ENCODE measurements around the gene FGF7. TPM values are rescaled to one million over a fixed set of nuclear protein-coding genes. Genes with fewer than 3 reads are reported as not detected.

The FGF7 gene
- total RNA-seq, 1 experiment from 2014 or later: 0.15 TPM

DNA sequence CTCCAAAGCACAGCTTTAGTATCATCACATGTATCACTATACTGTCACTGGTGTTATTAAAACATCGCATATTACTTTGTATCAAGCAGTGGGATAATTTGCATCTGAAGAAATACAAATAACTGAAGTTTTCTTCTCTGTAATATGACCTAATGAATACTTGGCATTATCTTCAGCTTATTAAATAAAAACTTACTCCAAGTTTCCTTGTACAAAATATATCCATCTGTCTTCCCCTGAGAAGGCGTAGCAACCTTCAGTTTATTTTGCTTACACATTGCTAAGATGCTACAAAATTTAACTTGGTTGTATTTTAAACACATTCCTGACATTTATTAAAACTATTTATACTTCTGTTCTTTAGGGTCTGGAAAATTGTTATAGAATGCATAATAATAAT is 13.7 kb downstream of the FGF7 start:
- Mint-ChIP-seq H3K9me3 (no peaks in the 10 kb centered on the region), H3K4me1 (peaks cover 5% of the 10 kb centered on the region), H3K4me3 (no peak overlapping the region), H3K27ac (no peak overlapping the region), H3K27me3 (ENCODE audit: low read depth) (no peaks in the 10 kb centered on the region), H3K36me3 (no peaks in the 10 kb centered on the region)
- ChIA-PET CTCF (no interaction called here), POLR2A (no interaction called here)
- TF ChIP-seq, protein P1, sequence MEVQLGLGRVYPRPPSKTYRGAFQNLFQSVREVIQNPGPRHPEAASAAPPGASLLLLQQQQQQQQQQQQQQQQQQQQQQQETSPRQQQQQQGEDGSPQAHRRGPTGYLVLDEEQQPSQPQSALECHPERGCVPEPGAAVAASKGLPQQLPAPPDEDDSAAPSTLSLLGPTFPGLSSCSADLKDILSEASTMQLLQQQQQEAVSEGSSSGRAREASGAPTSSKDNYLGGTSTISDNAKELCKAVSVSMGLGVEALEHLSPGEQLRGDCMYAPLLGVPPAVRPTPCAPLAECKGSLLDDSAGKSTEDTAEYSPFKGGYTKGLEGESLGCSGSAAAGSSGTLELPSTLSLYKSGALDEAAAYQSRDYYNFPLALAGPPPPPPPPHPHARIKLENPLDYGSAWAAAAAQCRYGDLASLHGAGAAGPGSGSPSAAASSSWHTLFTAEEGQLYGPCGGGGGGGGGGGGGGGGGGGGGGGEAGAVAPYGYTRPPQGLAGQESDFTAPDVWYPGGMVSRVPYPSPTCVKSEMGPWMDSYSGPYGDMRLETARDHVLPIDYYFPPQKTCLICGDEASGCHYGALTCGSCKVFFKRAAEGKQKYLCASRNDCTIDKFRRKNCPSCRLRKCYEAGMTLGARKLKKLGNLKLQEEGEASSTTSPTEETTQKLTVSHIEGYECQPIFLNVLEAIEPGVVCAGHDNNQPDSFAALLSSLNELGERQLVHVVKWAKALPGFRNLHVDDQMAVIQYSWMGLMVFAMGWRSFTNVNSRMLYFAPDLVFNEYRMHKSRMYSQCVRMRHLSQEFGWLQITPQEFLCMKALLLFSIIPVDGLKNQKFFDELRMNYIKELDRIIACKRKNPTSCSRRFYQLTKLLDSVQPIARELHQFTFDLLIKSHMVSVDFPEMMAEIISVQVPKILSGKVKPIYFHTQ (CRISPR knock-in tag; IDR thresholded peaks at IDR 0.05): no peak
- no peak for ATAC-seq
- DNase-seq (ENCODE audit: low spot score): no peak

GRCh38 chr15:49438962-49439631 is 16.1 kb downstream of the FGF7 start:
- ChIA-PET POLR2A (no interaction called here), CTCF (no interaction called here)
- H3K4me1 Mint-ChIP-seq: peaks cover 14% of the 10 kb centered on the region
- no peak overlapping the region for H3K27ac Mint-ChIP-seq
- DNase-seq (ENCODE audit: low spot score): no peak
- H3K9me3 Mint-ChIP-seq: no peaks in the 10 kb centered on the region
- H3K27me3 Mint-ChIP-seq (ENCODE audit: low read depth): no peaks in the 10 kb centered on the region
- peak; percentile 67 for ATAC-seq
- H3K36me3 Mint-ChIP-seq: no peaks in the 10 kb centered on the region
- no peak overlapping the region for H3K4me3 Mint-ChIP-seq
- TF ChIP-seq, protein P2, sequence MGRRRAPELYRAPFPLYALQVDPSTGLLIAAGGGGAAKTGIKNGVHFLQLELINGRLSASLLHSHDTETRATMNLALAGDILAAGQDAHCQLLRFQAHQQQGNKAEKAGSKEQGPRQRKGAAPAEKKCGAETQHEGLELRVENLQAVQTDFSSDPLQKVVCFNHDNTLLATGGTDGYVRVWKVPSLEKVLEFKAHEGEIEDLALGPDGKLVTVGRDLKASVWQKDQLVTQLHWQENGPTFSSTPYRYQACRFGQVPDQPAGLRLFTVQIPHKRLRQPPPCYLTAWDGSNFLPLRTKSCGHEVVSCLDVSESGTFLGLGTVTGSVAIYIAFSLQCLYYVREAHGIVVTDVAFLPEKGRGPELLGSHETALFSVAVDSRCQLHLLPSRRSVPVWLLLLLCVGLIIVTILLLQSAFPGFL (CRISPR knock-in tag; IDR thresholded peaks at IDR 0.05; ENCODE audit: borderline replicate concordance): no peak
- TF ChIP-seq, protein P3, sequence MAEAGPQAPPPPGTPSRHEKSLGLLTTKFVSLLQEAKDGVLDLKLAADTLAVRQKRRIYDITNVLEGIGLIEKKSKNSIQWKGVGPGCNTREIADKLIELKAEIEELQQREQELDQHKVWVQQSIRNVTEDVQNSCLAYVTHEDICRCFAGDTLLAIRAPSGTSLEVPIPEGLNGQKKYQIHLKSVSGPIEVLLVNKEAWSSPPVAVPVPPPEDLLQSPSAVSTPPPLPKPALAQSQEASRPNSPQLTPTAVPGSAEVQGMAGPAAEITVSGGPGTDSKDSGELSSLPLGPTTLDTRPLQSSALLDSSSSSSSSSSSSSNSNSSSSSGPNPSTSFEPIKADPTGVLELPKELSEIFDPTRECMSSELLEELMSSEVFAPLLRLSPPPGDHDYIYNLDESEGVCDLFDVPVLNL (CRISPR knock-in tag; IDR thresholded peaks at IDR 0.05; ENCODE audit: borderline replicate concordance, low read depth): no peak
- TF ChIP-seq, protein P4, sequence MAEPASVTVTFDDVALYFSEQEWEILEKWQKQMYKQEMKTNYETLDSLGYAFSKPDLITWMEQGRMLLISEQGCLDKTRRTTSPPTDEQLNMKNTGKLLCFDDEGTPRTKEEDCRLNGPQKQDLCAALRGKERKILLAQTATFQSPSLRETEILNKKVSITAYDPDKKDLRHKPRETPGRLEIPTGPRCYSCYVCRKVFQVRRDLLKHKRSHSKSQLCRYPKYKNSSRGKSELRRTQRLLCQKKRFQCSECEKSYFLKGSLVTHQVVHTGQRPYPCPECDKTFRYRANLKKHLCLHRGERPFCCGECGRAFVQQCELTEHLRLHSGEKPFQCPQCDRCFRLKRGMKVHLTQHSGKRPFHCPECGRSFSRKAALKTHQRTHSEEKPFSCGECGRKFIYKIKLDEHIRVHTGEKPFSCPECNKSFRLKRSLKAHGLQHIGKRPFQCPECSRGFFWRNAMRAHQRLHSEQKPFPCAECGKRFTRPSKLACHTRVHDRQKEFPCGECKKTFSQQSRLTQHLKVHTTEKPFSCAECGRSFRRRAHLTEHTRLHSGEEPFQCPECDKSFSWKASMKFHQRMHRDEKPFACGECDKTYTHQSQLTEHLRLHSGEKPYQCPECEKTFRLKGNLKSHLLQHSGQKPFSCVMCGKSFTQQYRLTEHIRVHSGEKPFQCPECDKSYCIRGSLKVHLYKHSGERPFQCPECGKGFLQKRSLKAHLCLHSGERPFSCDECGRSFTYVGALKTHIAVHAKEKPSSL (CRISPR knock-in tag; conservative IDR thresholded peaks at IDR 0.05): no peak
- no peak for TF ChIP-seq ZNF532 (CRISPR knock-in tag; IDR thresholded peaks at IDR 0.05; ENCODE audit: borderline replicate concordance)
- TF ChIP-seq ZBTB21 (CRISPR knock-in tag; IDR thresholded peaks at IDR 0.05; ENCODE audit: borderline replicate concordance): no peak
- TF ChIP-seq ATF1 (CRISPR knock-in tag; IDR thresholded peaks at IDR 0.05): no peak
- no peak for TF ChIP-seq ZNF121 (CRISPR knock-in tag; IDR thresholded peaks at IDR 0.05)
- TF ChIP-seq TEAD1 (CRISPR knock-in tag; IDR thresholded peaks at IDR 0.05): no peak
- no peak for TF ChIP-seq ZNF423 (CRISPR knock-in tag; IDR thresholded peaks at IDR 0.05)
- no peak for TF ChIP-seq ETV6 (CRISPR knock-in tag; IDR thresholded peaks at IDR 0.05)
- TF ChIP-seq ZNF138 (CRISPR knock-in tag; conservative IDR thresholded peaks at IDR 0.05): no peak
- TF ChIP-seq, protein P5, sequence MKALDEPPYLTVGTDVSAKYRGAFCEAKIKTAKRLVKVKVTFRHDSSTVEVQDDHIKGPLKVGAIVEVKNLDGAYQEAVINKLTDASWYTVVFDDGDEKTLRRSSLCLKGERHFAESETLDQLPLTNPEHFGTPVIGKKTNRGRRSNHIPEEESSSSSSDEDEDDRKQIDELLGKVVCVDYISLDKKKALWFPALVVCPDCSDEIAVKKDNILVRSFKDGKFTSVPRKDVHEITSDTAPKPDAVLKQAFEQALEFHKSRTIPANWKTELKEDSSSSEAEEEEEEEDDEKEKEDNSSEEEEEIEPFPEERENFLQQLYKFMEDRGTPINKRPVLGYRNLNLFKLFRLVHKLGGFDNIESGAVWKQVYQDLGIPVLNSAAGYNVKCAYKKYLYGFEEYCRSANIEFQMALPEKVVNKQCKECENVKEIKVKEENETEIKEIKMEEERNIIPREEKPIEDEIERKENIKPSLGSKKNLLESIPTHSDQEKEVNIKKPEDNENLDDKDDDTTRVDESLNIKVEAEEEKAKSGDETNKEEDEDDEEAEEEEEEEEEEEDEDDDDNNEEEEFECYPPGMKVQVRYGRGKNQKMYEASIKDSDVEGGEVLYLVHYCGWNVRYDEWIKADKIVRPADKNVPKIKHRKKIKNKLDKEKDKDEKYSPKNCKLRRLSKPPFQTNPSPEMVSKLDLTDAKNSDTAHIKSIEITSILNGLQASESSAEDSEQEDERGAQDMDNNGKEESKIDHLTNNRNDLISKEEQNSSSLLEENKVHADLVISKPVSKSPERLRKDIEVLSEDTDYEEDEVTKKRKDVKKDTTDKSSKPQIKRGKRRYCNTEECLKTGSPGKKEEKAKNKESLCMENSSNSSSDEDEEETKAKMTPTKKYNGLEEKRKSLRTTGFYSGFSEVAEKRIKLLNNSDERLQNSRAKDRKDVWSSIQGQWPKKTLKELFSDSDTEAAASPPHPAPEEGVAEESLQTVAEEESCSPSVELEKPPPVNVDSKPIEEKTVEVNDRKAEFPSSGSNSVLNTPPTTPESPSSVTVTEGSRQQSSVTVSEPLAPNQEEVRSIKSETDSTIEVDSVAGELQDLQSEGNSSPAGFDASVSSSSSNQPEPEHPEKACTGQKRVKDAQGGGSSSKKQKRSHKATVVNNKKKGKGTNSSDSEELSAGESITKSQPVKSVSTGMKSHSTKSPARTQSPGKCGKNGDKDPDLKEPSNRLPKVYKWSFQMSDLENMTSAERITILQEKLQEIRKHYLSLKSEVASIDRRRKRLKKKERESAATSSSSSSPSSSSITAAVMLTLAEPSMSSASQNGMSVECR (CRISPR knock-in tag; IDR thresholded peaks at IDR 0.05; ENCODE audit: borderline replicate concordance): no peak
- no peak for TF ChIP-seq ZNF416 (CRISPR knock-in tag; IDR thresholded peaks at IDR 0.05)
- no peak for TF ChIP-seq CBFB (CRISPR knock-in tag; IDR thresholded peaks at IDR 0.05; ENCODE audit: low read depth)
- TF ChIP-seq RELA (CRISPR knock-in tag; IDR thresholded peaks at IDR 0.05; ENCODE audit: borderline replicate concordance): no peak
- TF ChIP-seq ZNF317 (CRISPR knock-in tag; IDR thresholded peaks at IDR 0.05; ENCODE audit: borderline replicate concordance, low read depth): no peak

All from WTC11 (cell line).